NCI-H1694 treated with DMSO at 0.1 percent for 48 hours (cell line): ENCODE measurements around the gene G6PC3.

Source experiments
- DNase-seq: peaks from one replicate; lab custom pipeline; 2025; lab: John Stamatoyannopoulos, UW

Gene G6PC3

DNA sequence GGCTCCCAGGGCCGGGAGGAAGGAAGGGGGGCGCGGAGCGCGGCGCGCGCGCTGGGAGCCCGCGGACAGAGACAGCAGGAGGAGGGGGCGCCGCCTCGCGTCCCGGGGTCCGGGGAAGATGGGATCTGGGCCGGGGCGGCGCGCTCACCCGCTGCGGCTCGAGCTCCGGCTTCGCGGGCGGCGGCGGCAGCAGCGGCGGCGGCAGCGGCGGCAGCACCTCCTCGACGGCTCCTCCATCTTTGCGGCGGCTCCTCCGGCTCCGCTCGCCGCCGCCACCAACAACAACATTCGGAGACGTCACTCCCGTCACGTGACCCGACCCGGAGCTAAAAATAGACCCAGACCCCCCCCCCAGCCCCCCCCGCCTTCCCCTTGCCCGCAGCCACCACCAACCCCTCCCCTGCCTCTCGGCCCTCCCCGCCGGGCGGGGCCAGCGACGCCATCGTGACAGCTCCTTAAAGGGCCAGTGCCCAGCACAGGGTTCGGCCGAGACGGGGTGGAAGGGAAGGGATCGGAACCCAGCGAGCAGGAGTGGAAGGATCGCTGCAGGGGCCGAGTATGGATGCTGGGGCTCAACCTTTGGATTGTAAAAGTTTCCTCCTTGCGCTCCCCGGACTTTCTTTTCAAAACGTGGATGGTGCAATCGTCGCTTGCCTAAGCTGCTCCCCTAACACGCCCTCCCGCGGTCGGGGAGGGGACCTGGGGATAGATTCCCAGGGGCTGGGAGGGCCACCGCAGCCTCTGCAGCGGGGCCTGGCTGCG, 53.0 kb downstream of the G6PC3 start, which contains the start of gene HDAC5:
Gene HDAC5 (minus strand): TSS at position 286 of the 762 bp plus-strand sequence. CDS start 6,126 bp downstream, outside the sequence.
- DNase-seq = peak; percentile 92

DNA sequence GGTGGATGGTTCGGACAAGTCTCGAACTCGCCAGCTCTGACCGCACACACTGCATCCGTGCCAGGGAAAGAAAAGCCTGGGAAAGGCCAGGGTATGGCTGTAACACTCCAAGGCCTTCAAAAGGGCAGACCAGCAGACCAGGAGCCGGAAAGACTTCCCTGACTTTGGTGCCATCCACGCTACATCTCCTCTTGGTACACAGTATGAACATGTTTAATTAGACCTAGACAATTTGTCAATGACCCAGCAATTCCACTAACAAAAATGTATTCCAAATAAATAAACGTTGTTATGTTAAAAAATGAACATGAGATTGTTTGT, 53.5 kb downstream of the G6PC3 start:
- no peak for DNase-seq
